ENCODE results near the gene DNHD1. TPM values are rescaled to one million over a fixed set of nuclear protein-coding genes. Genes with fewer than 3 reads are reported as not detected.

DNHD1 gene
- total and polyA plus RNA-seq, 2 of the 8 experiments (the other 6 are each of a cell fraction or from before 2014, with no cell fraction given) = 5.0 to 6.8 TPM

GRCh38 chr11:6603287-6604080 lies 106.4 kb downstream of the DNHD1 start, which contains the start of the genes ILK and RRP8:
Gene ILK, plus strand, starts transcription at chr11:6603774. Its CDS starts 498 bp downstream, at chr11:6604272.
Gene RRP8, minus strand, starts transcription at chr11:6603616. Its CDS starts 114 bp downstream, at chr11:6603502.
- peak within 1 kb of the TSS; percentile 73 for H4K8ac ChIP-seq (ENCODE audit: extremely low read depth, insufficient read depth, low read length)
- POLR2A ChIA-PET (ENCODE audit: partially characterized antibody) = interaction anchor here (0.6 to 2.4 kb wide), 14 partner anchors 8 to 177 kb away, joined by 3 to 11 read pairs (median 4); partner anchors contain the start of genes TAF10 and TPP1
- TF ChIP-seq CBX8 (IDR thresholded peaks at IDR 0.05; ENCODE audit: borderline replicate concordance, low read depth, low read length) (no peak), KDM4A (IDR thresholded peaks at IDR 0.05; ENCODE audit: low read depth, low read length, severe bottlenecking) (peak; percentile 73), CHD2 (IDR thresholded peaks at IDR 0.05; ENCODE audit: low read length) (no peak), TAF7 (optimal IDR thresholded peaks at IDR 0.05; ENCODE audit: borderline replicate concordance, low read depth, low read length) (peak; percentile 63), CBX5 (IDR thresholded peaks at IDR 0.05; ENCODE audit: low read depth, low read length) (no peak), POU5F1 (IDR thresholded peaks at IDR 0.05; ENCODE audit: low read depth, low read length) (0 out of 2 replicates have a peak, but pooled peaks have one; percentile 34), NANOG (IDR thresholded peaks at IDR 0.05; ENCODE audit: insufficient read depth, low read depth, low read length, poor library complexity, severe bottlenecking) (no peak), CREB1 (IDR thresholded peaks at IDR 0.05) (peak; percentile 71; the same call in 1 of the 2 replicates), CEBPB (IDR thresholded peaks at IDR 0.05; ENCODE audit: low read depth, low read length) (no peak), ZNF274 (IDR thresholded peaks at IDR 0.05; ENCODE audit: borderline replicate concordance, extremely low read depth, low read length) (no peak), EZH2 (IDR thresholded peaks at IDR 0.05; ENCODE audit: low read depth, low read length, severe bottlenecking) (no peak)

More at GRCh38 chr11:6603287-6604080, 106.4 kb downstream of the DNHD1 start, which contains the start of the genes ILK and RRP8:
- 1% methylated on average over 40 of the region's 72 CpGs; no CpG with 5 or more reads in 1 of the 2 experiments for WGBS, 2 experiments (ENCODE audit: extremely low coverage in 1 of 2, insufficient coverage in 1 of 2, insufficient read length in 1 of 2, insufficient replicate concordance in 2 of 2, low coverage in 1 of 2, low lambda C conversion rate in 2 of 2, missing lambda C conversion rate in 1 of 2)
- no peak for FAIRE-seq
- Histone ChIP-seq H3K18ac (ENCODE audit: extremely low read depth, low read length) (peak within 1 kb of the TSS; percentile 78), H3K4me3 (ENCODE audit: extremely low read depth in 1 of 4, insufficient read depth in 2 of 4, low read depth in 3 of 4, low read length in 4 of 4) (peak within 1 kb of the TSS; percentile 79 to 99 (median 93)), H4K20me1 (replicated peaks in 1 of 2; ENCODE audit: control insufficient read depth in 1 of 2, insufficient read depth in 2 of 2, low read length in 2 of 2) (peaks cover 0 to 7% of the 10 kb centered on the region in 2 experiments), H3K27ac (ENCODE audit: low read depth, low read length) (peak within 1 kb of the TSS; percentile 63; the same call in 1 of the 2 replicates), H2BK12ac (ENCODE audit: low read depth, low read length) (0 out of 2 replicates have a peak within 1 kb of the TSS, but pooled peaks have one; percentile 75), H3K56ac (replicated peaks; ENCODE audit: insufficient read length, low read depth, low read length) (peak within 1 kb of the TSS; percentile 35), H3K36me3 (ENCODE audit: control insufficient read depth in 2 of 4, insufficient read depth in 4 of 4, low read length in 3 of 4) (peaks cover 6 to 28% (median 16%) of the 10 kb centered on the region in 4 experiments), H3K14ac (ENCODE audit: insufficient read length) (no peak within 1 kb of the TSS), H2AFZ (ENCODE audit: low read length) (peak within 1 kb of the TSS; percentile 83), H4K91ac (replicated peaks; ENCODE audit: insufficient read length, low read length) (peak within 1 kb of the TSS; percentile 17), H3K9ac (replicated peaks in 1 of 4; ENCODE audit: extremely low read depth in 1 of 4, low read depth in 3 of 4, low read length in 3 of 4) (peak within 1 kb of the TSS; percentile 67 to 96 (median 82)), H3K4me1 (replicated peaks in 1 of 4; ENCODE audit: control insufficient read depth in 3 of 4, insufficient read depth in 4 of 4, low read length in 3 of 4) (peaks cover 5 to 21% (median 8%) of the 10 kb centered on the region in 4 experiments; a peak in 6 of 7 replicates), H3K4ac (replicated peaks; ENCODE audit: insufficient read length, low read depth, low read length) (peak within 1 kb of the TSS; percentile 75), H3K23ac (ENCODE audit: insufficient read length) (no peak within 1 kb of the TSS), H2BK5ac (ENCODE audit: low read depth, low read length) (peak within 1 kb of the TSS; percentile 58; the same call in 1 of the 2 replicates), H3K9me3 (ENCODE audit: insufficient read depth in 2 of 2, low read depth in 1 of 2, low read length in 1 of 2) (no peaks in the 10 kb centered on the region), H3K4me2 (ENCODE audit: insufficient read depth in 1 of 2, low read depth in 2 of 2, low read length in 2 of 2) (peak within 1 kb of the TSS; percentile 83 to 97), H3K79me1 (ENCODE audit: low read depth, low read length) (peaks cover 12% of the 10 kb centered on the region), H2BK120ac (replicated peaks; ENCODE audit: low read depth, low read length) (no peak within 1 kb of the TSS), H2BK20ac (ENCODE audit: low read length) (no peak within 1 kb of the TSS), H3K23me2 (ENCODE audit: low read depth, low read length) (peaks cover 16% of the 10 kb centered on the region), H3K27me3 (replicated peaks in 1 of 4; ENCODE audit: control insufficient read depth in 3 of 4, extremely low read depth in 1 of 4, insufficient read depth in 3 of 4, low read length in 3 of 4) (no peaks in the 10 kb centered on the region), H2AK5ac (ENCODE audit: low read depth, low read length) (no peak within 1 kb of the TSS), H4K5ac (ENCODE audit: insufficient read length, low read depth, low read length) (peak within 1 kb of the TSS; percentile 53), H2BK15ac (ENCODE audit: low read length) (no peak within 1 kb of the TSS), H3K79me2 (ENCODE audit: control insufficient read depth in 1 of 2, insufficient read depth in 2 of 2, low read length in 2 of 2) (peaks cover 3 to 48% of the 10 kb centered on the region in 2 experiments)
- peak in 1 of 2 experiments; percentile 91 for DNase-seq (ENCODE audit: low read depth in 1 of 2, low spot score in 2 of 2)
- CTCF ChIA-PET (ENCODE audit: partially characterized antibody) = interaction anchor here (0.7 to 4.1 kb wide), 11 partner anchors 10 to 343 kb away, joined by 3 to 23 read pairs (median 4); partner anchors contain the start of genes CCKBR, TAF10 and TPP1

All from H1 (cell line).